ENCODE data around the gene ANKFY1.
"Not testable (repeated sequence)": the region's sequence is repeated elsewhere in the genome, so short reads cannot be mapped to it uniquely, and the experiment has no call there.

ANKFY1 gene

GRCh38 chr17:4272213-4272971 is 8.6 kb upstream of the ANKFY1 start:
- H3K4me3 Mint-ChIP-seq = no peak overlapping the region
- no peaks in the 10 kb centered on the region for H3K9me3 Mint-ChIP-seq
- peak overlapping the region; percentile 36 for H3K27ac Mint-ChIP-seq
- H3K27me3 Mint-ChIP-seq = no peaks in the 10 kb centered on the region
- ATAC-seq (ENCODE audit: low read depth) (no peak), DNase-seq (ENCODE audit: low spot score in 2 of 2) (no peak)
- peaks cover 11% of the 10 kb centered on the region for H3K36me3 Mint-ChIP-seq
- H3K4me1 Mint-ChIP-seq = peaks cover 5% of the 10 kb centered on the region

GRCh38 chr17:4270736-4271135 is 7.0 kb upstream of the ANKFY1 start:
- no peaks in the 10 kb centered on the region for H3K9me3 Mint-ChIP-seq
- H3K36me3 Mint-ChIP-seq = peaks cover 8% of the 10 kb centered on the region
- H3K4me1 Mint-ChIP-seq = peaks cover 3% of the 10 kb centered on the region
- no peaks in the 10 kb centered on the region for H3K27me3 Mint-ChIP-seq
- no peak overlapping the region for H3K27ac Mint-ChIP-seq
- no peak overlapping the region for H3K4me3 Mint-ChIP-seq
- ATAC-seq (ENCODE audit: low read depth) (no peak), DNase-seq (ENCODE audit: low spot score in 2 of 2) (no peak)

- peaks cover 2% of the 10 kb centered on the region for H3K4me1 Mint-ChIP-seq
- DNase-seq (ENCODE audit: low spot score in 2 of 2) (no peak), ATAC-seq (ENCODE audit: low read depth) (no peak)
- H3K4me3 Mint-ChIP-seq = no peak overlapping the region
- peak overlapping the region; percentile 59 for H3K27ac Mint-ChIP-seq
- H3K9me3 Mint-ChIP-seq = no peaks in the 10 kb centered on the region
- H3K27me3 Mint-ChIP-seq = no peaks in the 10 kb centered on the region
- H3K36me3 Mint-ChIP-seq = peaks cover 6% of the 10 kb centered on the region
Observed at GRCh38 chr17:4269915-4270314, 6.1 kb upstream of the ANKFY1 start.

- no peaks in the 10 kb centered on the region for H3K27me3 Mint-ChIP-seq
- ATAC-seq (ENCODE audit: low read depth) (no peak), DNase-seq (ENCODE audit: low spot score in 2 of 2) (no peak)
- peaks cover 2% of the 10 kb centered on the region for H3K36me3 Mint-ChIP-seq
- no peak overlapping the region for H3K4me3 Mint-ChIP-seq
- H3K4me1 Mint-ChIP-seq = peaks cover 19% of the 10 kb centered on the region
- H3K9me3 Mint-ChIP-seq = no peaks in the 10 kb centered on the region
- H3K27ac Mint-ChIP-seq = peak overlapping the region; percentile 57
Observed at GRCh38 chr17:4267402-4267801, 3.6 kb upstream of the ANKFY1 start.

GRCh38 chr17:4266550-4266949 is 2.8 kb upstream of the ANKFY1 start:
- Mint-ChIP-seq H3K4me1 (peaks cover 23% of the 10 kb centered on the region), H3K4me3 (no peak overlapping the region), H3K9me3 (no peaks in the 10 kb centered on the region), H3K36me3 (peaks cover 1% of the 10 kb centered on the region), H3K27ac (no peak overlapping the region), H3K27me3 (no peaks in the 10 kb centered on the region)
- ATAC-seq (ENCODE audit: low read depth) (no peak), DNase-seq (ENCODE audit: low spot score in 2 of 2) (no peak)

GRCh38 chr17:4262703-4263102 is 1.1 kb downstream of the ANKFY1 start:
- Mint-ChIP-seq H3K27me3 (no peaks in the 10 kb centered on the region), H3K9me3 (peaks cover 4% of the 10 kb centered on the region), H3K4me3 (peak overlapping the region; percentile 92), H3K4me1 (peaks cover 29% of the 10 kb centered on the region), H3K36me3 (peaks cover 8% of the 10 kb centered on the region), H3K27ac (peak overlapping the region; percentile 33)
- no peak for ATAC-seq (ENCODE audit: low read depth)
- no peak for DNase-seq (ENCODE audit: low spot score in 2 of 2)

- Mint-ChIP-seq H3K27me3 (no peaks in the 10 kb centered on the region), H3K4me3 (no peak overlapping the region), H3K4me1 (peaks cover 37% of the 10 kb centered on the region), H3K9me3 (peaks cover 4% of the 10 kb centered on the region), H3K27ac (no peak overlapping the region), H3K36me3 (peaks cover 15% of the 10 kb centered on the region)
- DNase-seq (ENCODE audit: low spot score in 2 of 2) (no peak), ATAC-seq (ENCODE audit: low read depth) (no peak)
Observed at GRCh38 chr17:4261452-4261851, 2.3 kb downstream of the ANKFY1 start.

GRCh38 chr17:4258867-4259266 is 4.9 kb downstream of the ANKFY1 start:
- Mint-ChIP-seq H3K4me1 (peaks cover 32% of the 10 kb centered on the region), H3K4me3 (no peak overlapping the region), H3K27ac (no peak overlapping the region), H3K36me3 (peaks cover 17% of the 10 kb centered on the region), H3K9me3 (peaks cover 4% of the 10 kb centered on the region), H3K27me3 (no peaks in the 10 kb centered on the region)
- ATAC-seq (ENCODE audit: low read depth) (no peak), DNase-seq (ENCODE audit: low spot score in 2 of 2) (no peak)

- H3K36me3 Mint-ChIP-seq = peaks cover 22% of the 10 kb centered on the region
- peaks cover 4% of the 10 kb centered on the region for H3K9me3 Mint-ChIP-seq
- H3K4me1 Mint-ChIP-seq = peaks cover 28% of the 10 kb centered on the region
- no peak overlapping the region for H3K27ac Mint-ChIP-seq
- no peak for DNase-seq (ENCODE audit: low spot score in 2 of 2)
- H3K27me3 Mint-ChIP-seq = no peaks in the 10 kb centered on the region
- ATAC-seq (ENCODE audit: low read depth) = no peak
- H3K4me3 Mint-ChIP-seq = no peak overlapping the region
Observed at GRCh38 chr17:4256952-4257351, 6.8 kb downstream of the ANKFY1 start.

GRCh38 chr17:4255271-4255670 is 8.5 kb downstream of the ANKFY1 start:
- not testable (repeated sequence) for H3K27ac Mint-ChIP-seq; H3K9me3 Mint-ChIP-seq; ATAC-seq (ENCODE audit: low read depth); H3K27me3 Mint-ChIP-seq; DNase-seq (ENCODE audit: low spot score in 2 of 2); H3K4me3 Mint-ChIP-seq
- Mint-ChIP-seq H3K4me1 (peaks cover 29% of the 10 kb centered on the region), H3K36me3 (peaks cover 21% of the 10 kb centered on the region)

GRCh38 chr17:4250887-4251286 is 12.9 kb downstream of the ANKFY1 start:
- no peak overlapping the region for H3K27ac Mint-ChIP-seq
- ATAC-seq (ENCODE audit: low read depth) = no peak
- no peak overlapping the region for H3K4me3 Mint-ChIP-seq
- peaks cover 30% of the 10 kb centered on the region for H3K4me1 Mint-ChIP-seq
- no peaks in the 10 kb centered on the region for H3K9me3 Mint-ChIP-seq
- H3K27me3 Mint-ChIP-seq = no peaks in the 10 kb centered on the region
- DNase-seq (ENCODE audit: low spot score in 2 of 2) = no peak
- H3K36me3 Mint-ChIP-seq = peaks cover 8% of the 10 kb centered on the region

GRCh38 chr17:4249452-4250029 is 14.2 kb downstream of the ANKFY1 start:
- no peaks in the 10 kb centered on the region for H3K9me3 Mint-ChIP-seq
- peaks cover 32% of the 10 kb centered on the region for H3K4me1 Mint-ChIP-seq
- H3K27me3 Mint-ChIP-seq = no peaks in the 10 kb centered on the region
- no peak for DNase-seq (ENCODE audit: low spot score in 2 of 2)
- peaks cover 12% of the 10 kb centered on the region for H3K36me3 Mint-ChIP-seq
- ATAC-seq (ENCODE audit: low read depth) = peak; percentile 53
- H3K4me3 Mint-ChIP-seq = no peak overlapping the region
- H3K27ac Mint-ChIP-seq = peak overlapping the region; percentile 16

- ATAC-seq (ENCODE audit: low read depth) (no peak), DNase-seq (ENCODE audit: low spot score in 2 of 2) (no peak)
- H3K4me1 Mint-ChIP-seq = peaks cover 32% of the 10 kb centered on the region
- H3K27ac Mint-ChIP-seq = no peak overlapping the region
- no peaks in the 10 kb centered on the region for H3K9me3 Mint-ChIP-seq
- H3K36me3 Mint-ChIP-seq = peaks cover 12% of the 10 kb centered on the region
- H3K27me3 Mint-ChIP-seq = no peaks in the 10 kb centered on the region
- H3K4me3 Mint-ChIP-seq = no peak overlapping the region
Observed at GRCh38 chr17:4248504-4249277, 15.1 kb downstream of the ANKFY1 start.

- Mint-ChIP-seq H3K27me3 (no peaks in the 10 kb centered on the region), H3K9me3 (no peaks in the 10 kb centered on the region), H3K27ac (no peak overlapping the region), H3K36me3 (peaks cover 9% of the 10 kb centered on the region), H3K4me3 (no peak overlapping the region), H3K4me1 (peaks cover 28% of the 10 kb centered on the region)
- DNase-seq (ENCODE audit: low spot score in 2 of 2) (no peak), ATAC-seq (ENCODE audit: low read depth) (no peak)
Observed at GRCh38 chr17:4247971-4248388, 15.8 kb downstream of the ANKFY1 start.

All from memory B cell (primary cell).